GF-D8 (cell line): ENCODE results near the gene AHCY.
"Not testable (repeated sequence)": the region's sequence is repeated elsewhere in the genome, so short reads cannot be mapped to it uniquely, and the experiment has no call there.

Experiments
- DNase-seq: peaks from one replicate; lab custom pipeline; 2025; lab: John Stamatoyannopoulos, UW

The AHCY gene

DNA sequence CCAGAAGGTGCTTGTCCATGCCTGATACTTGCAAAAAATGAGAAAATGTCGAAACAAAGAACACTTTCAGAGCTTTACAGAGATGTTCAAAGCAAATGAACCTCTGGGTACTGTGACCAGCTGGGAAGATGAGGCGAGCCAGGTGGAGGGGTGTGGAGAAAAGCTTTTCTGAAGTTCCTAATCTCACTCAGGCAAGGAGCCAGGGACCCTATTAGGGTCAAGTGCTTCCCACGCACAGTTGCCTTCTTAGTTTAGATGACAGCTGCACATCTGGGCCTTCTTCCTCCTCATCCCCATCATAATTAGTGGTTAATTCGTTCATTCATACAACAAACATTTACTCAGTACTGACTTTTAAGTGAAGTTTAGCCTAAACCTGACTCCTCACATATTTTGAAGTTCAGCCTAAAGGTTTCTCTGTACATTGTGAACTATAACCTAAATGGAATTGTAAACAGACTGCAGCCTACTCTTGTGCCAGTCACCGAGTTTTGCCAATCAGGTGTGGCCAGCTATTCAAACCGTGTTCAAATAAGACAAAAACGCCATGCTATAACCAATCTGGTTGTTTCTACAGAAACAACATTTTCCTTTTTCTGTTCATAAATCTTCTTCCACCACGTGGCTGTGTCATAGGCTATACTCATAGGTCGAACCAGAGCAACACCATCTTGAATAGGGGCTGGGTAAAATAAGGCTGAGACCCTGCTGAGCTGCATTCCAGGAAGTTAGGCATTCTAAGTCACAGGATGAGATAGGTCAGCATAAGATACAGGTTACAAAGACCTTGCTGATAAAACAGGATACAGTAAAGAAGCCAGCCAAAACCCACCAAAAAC is 19.3 kb upstream of the AHCY start:
- DNase-seq, result no peak

DNA sequence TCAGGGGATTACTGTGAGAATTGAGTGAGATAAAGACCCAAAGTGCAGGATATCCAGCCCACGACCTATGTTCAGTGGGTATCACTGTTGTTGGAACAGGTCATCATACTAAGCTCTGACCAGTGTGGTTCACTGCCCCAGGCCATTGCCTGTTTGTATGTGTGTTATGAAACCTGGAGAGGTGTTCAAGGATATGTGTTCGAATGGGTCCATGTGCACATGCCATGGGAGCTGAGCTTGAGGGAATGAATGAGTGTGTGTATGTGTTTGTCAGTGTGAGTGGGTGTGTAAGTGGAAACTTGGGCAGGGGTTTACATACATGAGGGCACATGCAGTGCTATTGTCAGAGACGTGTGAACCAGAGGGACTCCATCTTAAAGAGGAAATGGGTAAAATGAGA is 17.7 kb upstream of the AHCY start:
- DNase-seq, result no peak

DNA sequence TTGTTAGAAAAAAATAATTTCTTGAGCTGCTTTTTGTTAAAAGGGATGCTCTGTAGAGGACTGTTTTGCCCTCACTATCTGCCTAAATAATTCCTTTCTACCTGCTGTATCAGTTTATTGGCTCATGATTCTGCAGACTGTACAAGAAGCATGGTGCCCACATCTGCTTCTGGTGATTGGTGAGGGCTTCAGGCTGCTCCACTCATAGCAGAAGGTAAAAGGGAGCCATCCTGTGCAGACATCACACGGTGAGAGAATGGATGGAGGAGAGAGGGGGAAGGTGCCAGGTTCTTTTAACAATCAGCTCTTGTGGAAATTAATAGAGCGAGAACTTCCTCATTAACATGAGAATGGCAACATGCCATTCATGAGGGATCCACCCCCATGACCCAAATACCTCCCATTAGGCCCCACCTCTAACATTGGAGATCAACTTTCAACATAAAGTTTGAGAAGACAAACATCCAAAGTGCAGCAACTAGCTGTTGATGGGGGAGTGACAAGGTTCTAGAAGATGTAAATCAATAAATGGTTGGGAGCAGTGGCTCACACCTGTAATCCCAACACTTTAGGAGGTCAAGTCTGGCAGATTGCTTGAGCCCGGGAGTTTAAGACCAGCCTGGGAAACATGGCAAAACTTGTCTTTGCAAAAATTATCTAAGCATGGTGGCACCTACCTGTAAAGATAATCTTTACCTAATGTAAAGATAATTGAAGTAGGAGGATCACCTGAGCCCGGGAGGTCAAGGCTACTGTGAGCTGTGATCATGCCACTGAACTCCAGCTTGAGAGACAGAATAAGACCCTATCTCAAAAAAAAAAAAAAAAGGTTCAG is 15.7 kb upstream of the AHCY start:
- no peak for DNase-seq

DNA sequence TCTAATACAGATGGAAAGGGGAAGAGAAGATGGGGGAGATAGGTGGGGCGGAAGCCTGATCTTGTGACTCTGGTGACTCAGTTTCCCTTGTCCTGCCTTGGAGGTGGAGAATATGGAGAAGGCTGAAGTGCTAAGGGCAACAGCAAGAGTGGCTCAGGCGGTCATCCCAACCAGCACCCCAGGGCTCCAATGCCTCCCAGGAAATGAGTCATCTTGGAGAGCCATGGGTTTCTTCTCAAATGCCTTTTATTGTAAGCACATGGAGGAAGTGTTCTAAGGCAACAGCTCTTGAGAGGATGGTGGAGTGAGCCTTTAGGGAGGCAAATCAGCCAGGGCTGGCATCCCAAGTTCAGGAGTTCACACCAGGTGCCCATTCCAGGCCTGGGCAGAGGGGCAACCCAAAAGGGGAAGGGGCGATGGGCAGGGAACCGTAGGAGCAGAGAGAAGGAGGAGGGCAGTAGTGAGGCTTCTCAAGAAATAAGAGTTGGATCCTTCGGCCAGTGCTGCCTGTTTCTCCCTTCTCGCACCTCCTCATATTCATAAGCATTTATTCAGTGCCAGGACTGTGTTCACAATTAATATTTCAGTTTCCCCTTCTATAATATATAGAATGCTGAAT is 13.2 kb upstream of the AHCY start:
- DNase-seq, result no peak

GRCh38 chr20:34315236-34315635 is 12.1 kb upstream of the AHCY start:
- DNase-seq, result no peak

DNA sequence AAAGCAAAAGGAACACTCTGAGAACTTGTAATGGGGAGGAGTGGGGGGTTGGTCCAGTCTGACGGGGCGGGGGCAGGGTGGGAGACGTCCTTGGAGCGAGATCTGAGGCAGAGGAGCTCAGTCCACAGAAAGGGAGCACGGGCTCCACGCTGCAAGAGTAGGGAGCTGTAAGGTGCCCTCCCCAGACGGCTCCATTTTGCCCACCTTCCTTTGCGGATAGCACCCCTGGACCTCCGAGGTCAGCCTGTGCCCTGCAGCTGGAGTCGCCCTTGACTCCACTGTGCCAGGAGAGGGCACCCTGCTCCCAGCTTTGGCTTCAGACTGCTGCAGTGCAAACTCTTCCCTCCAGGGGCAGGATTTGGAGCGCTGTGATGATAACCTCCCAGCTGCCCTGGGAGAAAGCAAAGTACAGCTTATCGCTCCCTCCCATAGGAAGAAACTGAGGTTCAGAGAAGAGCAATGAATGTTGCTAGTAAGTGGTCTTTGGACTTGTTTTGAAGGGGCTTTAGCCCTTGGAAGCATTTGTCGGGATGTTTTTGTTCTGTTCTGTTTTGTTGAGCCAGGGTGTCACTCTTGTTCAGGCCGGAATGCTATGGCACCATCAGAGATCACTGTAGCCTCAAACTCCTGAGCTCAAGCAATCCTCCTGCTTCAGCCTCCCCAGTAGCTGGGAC is 9.5 kb upstream of the AHCY start:
- peak; percentile 53 for DNase-seq

DNA sequence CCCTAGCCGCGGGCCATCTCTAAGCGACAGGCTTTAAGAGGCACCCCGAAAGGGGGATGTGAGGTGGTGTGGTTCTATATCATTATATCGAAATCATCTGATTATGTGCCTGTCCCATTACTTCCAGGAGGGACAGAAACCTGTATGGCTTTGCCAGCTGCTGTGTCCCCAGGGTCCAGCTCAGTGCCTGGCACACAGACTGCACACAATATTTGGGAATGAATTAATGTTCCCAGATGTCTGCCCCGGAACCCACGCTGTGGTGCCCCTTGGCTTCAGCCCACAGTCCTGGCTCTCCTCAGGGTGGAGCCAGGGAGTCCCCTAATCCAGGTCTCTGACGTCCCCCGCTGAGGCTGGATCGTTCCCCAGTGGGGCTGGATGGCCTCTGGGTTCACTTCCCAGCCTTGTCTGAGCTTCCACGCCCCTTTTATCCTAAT is 8.9 kb upstream of the AHCY start:
- no peak for DNase-seq

GRCh38 chr20:34311118-34312023 is 8.2 kb upstream of the AHCY start:
- DNase-seq, result no peak

DNA sequence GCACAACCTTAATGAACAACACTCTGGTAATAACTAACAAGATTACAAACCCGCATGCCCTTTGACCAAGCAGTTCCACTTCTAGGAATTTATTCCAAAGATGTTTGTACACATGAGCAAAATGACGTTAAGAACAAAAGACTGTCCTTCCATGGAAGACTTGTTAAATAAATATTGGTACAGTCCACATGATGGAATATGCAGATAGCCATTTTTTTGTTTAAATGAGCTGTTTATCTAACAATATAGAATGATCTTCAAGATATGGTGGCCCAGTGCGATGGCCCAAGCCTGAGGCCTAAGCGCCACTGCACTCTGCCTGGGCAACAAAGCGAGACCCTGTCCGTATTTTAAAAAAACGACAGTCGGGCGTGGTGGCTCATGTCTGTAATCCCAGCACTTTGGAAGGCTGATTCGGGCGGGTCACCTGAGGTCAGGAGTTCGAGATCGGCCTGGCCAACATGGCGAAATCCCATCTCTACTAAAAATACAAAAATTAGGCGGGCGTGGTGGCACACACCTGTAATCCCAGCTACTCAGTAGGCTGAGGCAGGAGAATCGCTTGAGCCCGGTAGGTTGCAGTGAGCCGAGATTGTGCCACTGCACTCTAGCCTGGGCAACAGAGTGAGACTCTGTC is 7.4 kb upstream of the AHCY start:
- DNase-seq, result no peak

DNA sequence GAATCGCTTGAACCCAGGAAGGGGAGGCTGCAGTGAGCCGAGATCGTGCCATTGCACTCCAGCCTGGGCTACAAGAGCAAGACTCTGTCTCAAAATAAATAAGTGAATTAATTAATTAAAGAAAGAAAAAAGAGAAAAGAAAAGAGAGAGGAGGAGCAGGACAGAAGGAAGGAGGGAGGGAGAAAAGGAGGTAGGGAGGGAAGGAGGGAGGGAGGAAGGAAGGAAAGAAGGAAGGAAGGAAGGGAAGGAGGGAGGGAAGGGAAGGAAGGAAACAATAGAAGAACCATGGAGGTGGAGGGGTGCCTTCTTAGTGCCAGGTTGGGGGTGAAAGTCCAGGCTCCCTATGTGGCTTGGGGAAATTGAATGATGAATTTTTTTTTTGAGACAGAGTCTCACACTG is 6.5 kb upstream of the AHCY start:
- DNase-seq, result no peak

DNA sequence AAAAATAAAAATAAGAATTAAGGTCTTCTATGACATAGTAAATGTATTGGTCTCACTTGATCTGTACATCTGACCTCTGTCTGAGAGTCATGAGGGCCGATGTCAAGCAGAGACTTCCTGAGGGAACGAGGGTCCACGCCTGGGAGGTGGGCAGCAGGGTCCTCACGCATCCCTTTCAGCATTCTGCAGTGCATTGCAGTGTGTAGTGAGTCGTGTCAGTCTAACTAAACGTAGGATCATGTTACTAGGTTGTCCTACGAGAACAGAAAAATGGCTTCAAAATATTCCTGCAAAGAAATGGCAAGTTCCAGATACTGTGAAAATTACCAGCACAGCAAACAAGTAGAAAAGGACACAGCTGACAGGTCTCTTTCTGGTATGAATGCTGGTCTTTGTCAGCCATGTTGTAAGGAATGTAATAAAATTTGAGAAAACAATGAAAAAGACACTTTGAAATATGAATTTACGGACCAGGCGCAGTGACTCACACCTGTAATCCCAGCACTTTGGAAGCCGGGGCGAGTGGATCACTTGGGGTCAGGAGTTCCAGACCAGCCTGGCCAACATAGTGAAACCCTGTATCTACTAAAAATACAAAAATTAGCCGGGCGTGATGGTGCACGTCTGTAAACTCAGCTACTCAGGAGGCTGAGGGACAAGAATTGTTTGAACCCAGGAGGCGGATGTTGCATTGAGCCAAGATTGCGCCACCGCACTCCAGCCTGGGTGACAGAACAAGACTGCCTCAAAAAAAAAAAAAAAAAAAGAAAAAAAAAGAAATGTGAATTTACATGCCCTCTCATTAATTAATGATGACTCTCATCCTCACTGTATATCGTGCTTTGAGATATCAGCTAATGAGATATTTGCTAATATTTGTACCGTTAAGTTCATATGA is 2.4 kb upstream of the AHCY start:
- peak; percentile 14 for DNase-seq

GRCh38 chr20:34302312-34302722 is 838 bp downstream of the AHCY start:
- no peak for DNase-seq

- no peak for DNase-seq
Measured at GRCh38 chr20:34301587-34302311, 1.4 kb downstream of the AHCY start.

DNA sequence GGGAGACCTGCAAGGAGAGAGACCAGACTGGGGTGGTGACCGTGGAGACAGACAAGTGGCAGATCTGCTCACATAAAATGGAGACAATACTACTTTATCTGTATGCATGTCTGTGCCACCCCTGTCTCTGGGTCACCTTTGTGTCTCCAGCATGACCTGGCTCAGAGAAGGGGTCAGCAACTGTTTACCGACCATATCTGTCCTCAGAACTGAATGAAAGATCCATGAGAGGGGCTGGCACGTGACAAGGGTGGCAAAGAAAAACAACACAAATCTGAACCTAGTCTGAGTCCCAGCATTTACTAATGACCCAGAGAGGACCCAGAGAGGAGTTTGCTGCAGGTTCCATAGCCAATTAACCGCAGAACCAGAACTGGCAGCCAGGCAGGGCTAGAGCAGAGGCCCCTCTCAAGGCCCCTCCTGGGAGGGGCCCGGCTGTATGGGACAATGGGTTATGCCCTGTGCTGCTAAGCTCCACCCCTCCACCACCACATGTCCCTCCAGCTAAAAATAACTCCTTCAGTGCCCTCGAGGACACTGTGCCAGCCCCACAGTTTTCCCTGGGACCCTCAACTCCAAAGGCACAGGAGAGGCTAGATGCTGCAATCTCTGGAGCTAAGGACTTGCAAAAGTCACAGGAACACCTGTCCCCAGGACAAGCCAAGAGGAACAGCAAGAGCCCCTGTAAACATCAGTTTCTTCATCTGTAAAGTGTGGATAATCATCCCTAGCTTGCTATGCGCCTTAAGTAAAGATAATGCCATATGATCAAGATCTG is 2.2 kb downstream of the AHCY start:
- no peak for DNase-seq

GRCh38 chr20:34300256-34300806 is 2.8 kb downstream of the AHCY start:
- DNase-seq, result no peak

- no peak for DNase-seq
Measured at GRCh38 chr20:34299556-34300255, 3.4 kb downstream of the AHCY start.

DNA sequence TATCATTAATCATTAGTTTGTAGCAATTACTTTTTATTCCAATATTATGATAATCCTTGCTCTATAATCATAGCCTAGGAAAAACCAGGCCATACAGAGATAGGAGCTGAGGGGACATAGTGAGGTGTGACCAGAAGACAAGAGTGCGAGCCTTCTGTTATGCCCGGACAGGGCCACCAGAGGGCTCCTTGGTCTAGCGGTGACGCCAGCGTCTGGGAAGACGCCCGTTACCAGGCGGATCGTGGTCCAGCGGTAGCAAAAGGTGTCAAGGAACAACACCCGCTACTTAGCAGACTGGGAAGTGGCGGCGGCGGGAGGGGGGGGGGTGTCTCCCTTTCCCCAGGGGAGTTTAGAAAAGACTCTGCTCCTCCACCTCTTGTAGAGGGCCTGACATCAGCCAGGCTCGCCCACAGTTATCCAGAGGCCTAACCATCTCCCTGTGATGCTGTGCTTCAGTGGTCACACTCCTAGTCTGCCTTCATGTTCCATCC is 4.8 kb downstream of the AHCY start:
- not testable (repeated sequence) for DNase-seq
